Osteoblast (primary cell): ENCODE data around the gene MYDGF. TPM values are rescaled to one million over a fixed set of nuclear protein-coding genes. Genes with fewer than 3 reads are reported as not detected.
A peak's percentile ranks its signal among the peaks of the same experiment; 100 is the strongest.
"Not testable (repeated sequence)": the region's sequence is repeated elsewhere in the genome, so short reads cannot be mapped to it uniquely, and the experiment has no call there.

Source experiments
- DNase-seq: peaks from one replicate; pipeline ENCODE4 v3.0.0; 2011; ENCODE audit warnings: low spot score, mixed read lengths; ENCODE audit not compliant: insufficient read length; ENCODE audit errors: missing footprints
- H2AFZ ChIP-seq: 2 replicates; pipeline ENCODE4 v1.6.0; 2011; ENCODE audit warnings: mild to moderate bottlenecking, low read length
- H3K27ac ChIP-seq: 2 replicates; pipeline ENCODE4 v1.5.1; 2011; ENCODE audit warnings: mild to moderate bottlenecking, low read depth, low read length, moderate library complexity
- H3K27me3 ChIP-seq: 2 replicates; pipeline ENCODE4 v1.6.0; 2012; ENCODE audit warnings: mild to moderate bottlenecking, control low read depth, inconsistent platforms, low read length, moderate library complexity; ENCODE audit not compliant: insufficient read depth
- H3K36me3 ChIP-seq: 2 replicates; pipeline ENCODE4 v1.5.1; 2011; ENCODE audit warnings: mild to moderate bottlenecking, low read length, control low read depth, moderate library complexity; ENCODE audit not compliant: insufficient read depth
- H3K4me1 ChIP-seq: 2 replicates; pipeline ENCODE4 v1.5.1; 2011; ENCODE audit warnings: mild to moderate bottlenecking, low read length, control low read depth, moderate library complexity; ENCODE audit not compliant: insufficient read depth
- H3K4me2 ChIP-seq: 2 replicates; pipeline ENCODE4 v1.6.0; 2011; ENCODE audit warnings: mild to moderate bottlenecking, low read length; ENCODE audit not compliant: insufficient read depth
- H3K4me3 ChIP-seq: fragments of 200-600 bp; sonication (generic); 3 replicates; pipeline ENCODE4 v1.5.1; 2012; ENCODE audit warnings: mild to moderate bottlenecking, low read length, inconsistent platforms; ENCODE audit not compliant: insufficient read depth
- H3K79me2 ChIP-seq: 2 replicates; pipeline ENCODE4 v1.6.0; 2012; ENCODE audit warnings: mild to moderate bottlenecking, low read length, control low read depth, inconsistent platforms; ENCODE audit not compliant: insufficient read depth
- H3K9me3 ChIP-seq: 2 replicates; pipeline ENCODE4 v1.5.1; 2011; ENCODE audit warnings: low read depth, low read length, control low read depth
- H4K20me1 ChIP-seq: 2 replicates; pipeline ENCODE4 v1.6.0; 2012; ENCODE audit warnings: mild to moderate bottlenecking, low read length, control low read depth; ENCODE audit not compliant: insufficient read depth
- CTCF ChIP-seq: IDR thresholded peaks from 2 replicates; pipeline ENCODE4 v1.5.1; 2011; ENCODE audit warnings: mild to moderate bottlenecking, low read depth, low read length, moderate library complexity; ENCODE audit errors: extremely low read depth
- total RNA-seq: library from RNA; depleted of rRNA; stranded (reverse); fragments of >200 nt; gene quantifications from 2 replicates; pipeline ENCODE4 v1.2.3, GENCODE V29; 2012

MYDGF gene
- total RNA-seq, 1 donor, result 152 TPM

GRCh38 chr19:4682417-4683200 is 12.5 kb upstream of the MYDGF start:
- Histone ChIP-seq H4K20me1 (peaks cover 4% of the 10 kb centered on the region), H3K36me3 (peaks cover 66% of the 10 kb centered on the region)

GRCh38 chr19:4680021-4680420 is 9.9 kb upstream of the MYDGF start:
- not testable (repeated sequence) for H3K79me2 ChIP-seq, H3K9me3 ChIP-seq, DNase-seq, H3K27me3 ChIP-seq, H3K4me2 ChIP-seq, H4K20me1 ChIP-seq, H2AFZ ChIP-seq, H3K27ac ChIP-seq, H3K4me3 ChIP-seq, H3K4me1 ChIP-seq
- H3K36me3 ChIP-seq, result peaks cover 59% of the 10 kb centered on the region

More at GRCh38 chr19:4682417-4683200, 12.5 kb upstream of the MYDGF start:
- Histone ChIP-seq H2AFZ (no peak overlapping the region), H3K4me1 (no peaks in the 10 kb centered on the region), H3K27me3 (no peaks in the 10 kb centered on the region), H3K27ac (no peak overlapping the region), H3K9me3 (no peaks in the 10 kb centered on the region), H3K4me3 (no peak overlapping the region), H3K4me2 (no peak overlapping the region), H3K79me2 (no peaks in the 10 kb centered on the region)
- TF ChIP-seq CTCF, result no peak
- DNase-seq, result peak; percentile 53

GRCh38 chr19:4678881-4679790 is 9.0 kb upstream of the MYDGF start:
- no peaks in the 10 kb centered on the region for H3K79me2 ChIP-seq
- no peaks in the 10 kb centered on the region for H3K4me1 ChIP-seq
- H4K20me1 ChIP-seq, result peaks cover 7% of the 10 kb centered on the region
- TF ChIP-seq CTCF, result no peak
- H2AFZ ChIP-seq, result no peak overlapping the region
- H3K4me2 ChIP-seq, result no peak overlapping the region
- no peak for DNase-seq
- H3K36me3 ChIP-seq, result peaks cover 50% of the 10 kb centered on the region
- H3K27me3 ChIP-seq, result no peaks in the 10 kb centered on the region
- no peak overlapping the region for H3K27ac ChIP-seq
- no peak overlapping the region for H3K4me3 ChIP-seq
- H3K9me3 ChIP-seq, result no peaks in the 10 kb centered on the region

- H4K20me1 ChIP-seq, result peaks cover 7% of the 10 kb centered on the region
- H3K9me3 ChIP-seq, result no peaks in the 10 kb centered on the region
- H3K79me2 ChIP-seq, result no peaks in the 10 kb centered on the region
- H2AFZ ChIP-seq, result no peak overlapping the region
- no peak overlapping the region for H3K27ac ChIP-seq
- TF ChIP-seq CTCF, result peak; percentile 50
- peak; percentile 90 for DNase-seq
- no peaks in the 10 kb centered on the region for H3K27me3 ChIP-seq
- H3K4me1 ChIP-seq, result no peaks in the 10 kb centered on the region
- H3K4me3 ChIP-seq, result no peak overlapping the region
- peaks cover 38% of the 10 kb centered on the region for H3K36me3 ChIP-seq
- no peak overlapping the region for H3K4me2 ChIP-seq
Measured at GRCh38 chr19:4676955-4677731, 7.0 kb upstream of the MYDGF start.
